H1 (cell line): ENCODE data around the gene PTCHD1. TPM values are rescaled to one million over a fixed set of nuclear protein-coding genes. Genes with fewer than 3 reads are reported as not detected.

Experiments
- CBX8 ChIP-seq: fragments of 300-800, 300-1000 bp; sonication (generic); IDR thresholded peaks from 2 replicates; pipeline ENCODE4 v1.7.1; 2016; ENCODE audit warnings: low read depth, low read length, borderline replicate concordance
- CHD1 ChIP-seq: IDR thresholded peaks from 2 replicates; pipeline ENCODE4 v1.6.1; 2012; ENCODE audit warnings: low read depth, low read length, improper control_type of control experiment
- CHD7 ChIP-seq: fragments of 300-600 bp; sonication (generic); IDR thresholded peaks from 2 replicates; pipeline ENCODE4 v1.7.1; 2012; ENCODE audit warnings: low read length, moderate library complexity, mild to moderate bottlenecking, inconsistent platforms; ENCODE audit not compliant: insufficient replicate concordance
- EP300 ChIP-seq, 2 experiments: IDR thresholded peaks; 1 replicate in 1 of 2; 2 replicates in 1 of 2; pipeline ENCODE4 v1.6.1; 2011 to 2012; ENCODE audit warnings: low read depth in 2 of 2, low read length in 2 of 2, mild to moderate bottlenecking in 2 of 2, borderline replicate concordance in 1 of 2, inconsistent platforms in 1 of 2, moderate library complexity in 1 of 2
- EZH2 ChIP-seq: fragments of 200-600 bp; sonication (generic); IDR thresholded peaks from 2 replicates; pipeline ENCODE4 v1.7.1; 2012; ENCODE audit warnings: low read depth, mild to moderate bottlenecking, moderate library complexity, low read length, inconsistent platforms; ENCODE audit not compliant: severe bottlenecking
- GTF2F1 ChIP-seq: IDR thresholded peaks from 2 replicates; pipeline ENCODE4 v1.6.1; 2012; ENCODE audit warnings: low read depth, low read length, improper control_type of control experiment, borderline replicate concordance
- MAFK ChIP-seq: IDR thresholded peaks from 2 replicates; pipeline ENCODE4 v1.6.1; 2012; ENCODE audit warnings: low read depth, mild to moderate bottlenecking, improper control_type of control experiment, low read length
- SP1 ChIP-seq: IDR thresholded peaks from 2 replicates; pipeline ENCODE4 v1.6.1; 2011; ENCODE audit warnings: low read depth, low read length
- SRF ChIP-seq: IDR thresholded peaks from 2 replicates; pipeline ENCODE4 v1.6.1; 2011; ENCODE audit warnings: mild to moderate bottlenecking, low read depth, low read length, moderate library complexity
- TEAD4 ChIP-seq: IDR thresholded peaks from 2 replicates; pipeline ENCODE4 v1.6.1; 2012; ENCODE audit warnings: low read depth, low read length, inconsistent platforms, mixed read lengths
- USF2 ChIP-seq: IDR thresholded peaks from 2 replicates; pipeline ENCODE4 v1.6.1; 2011; ENCODE audit warnings: low read length, improper control_type of control experiment
- polyA plus RNA-seq, 7 experiments: library from polyadenylated mRNA; depleted of rRNA in 3 of 7; stranded (reverse) in 5 of 7; unstranded in 2 of 7; fragments of >200 nt in 5 of 7; fragments of 200-250 nt in 2 of 7; gene quantifications; 1 replicate in 5 of 7; 2 replicates in 1 of 7; 4 replicates in 1 of 7; pipeline versions ENCODE4 v1.2.1 to v1.2.3, GENCODE V29; 2011 to 2013; ENCODE audit warnings: missing spikeins in 2 of 7, mixed read lengths in 2 of 7
- total RNA-seq: library from RNA; stranded (reverse); fragmentation: NEBNext Ultra II Directional; extraction: Animal tissue kit (Norgen Biotek cat#: 25700); gene quantifications from 2 replicates; pipeline ENCODE4 v1.2.1, GENCODE V29; 2021

Gene PTCHD1
- total and polyA plus RNA-seq, 2 of the 8 experiments (the other 6 are each of a cell fraction or from before 2014, with no cell fraction given), result 0.53 to 2.4 TPM

GRCh38 chrX:23451266-23451665 lies 116.6 kb downstream of the PTCHD1 start (continued):
- TF ChIP-seq CHD7 (no peak), GTF2F1 (no peak), USF2 (no peak), EZH2 (no peak), SP1 (no peak), EP300 (IDR thresholded peaks at IDR 0.05; ENCODE audit: borderline replicate concordance in 1 of 2, low read depth in 2 of 2, low read length in 2 of 2) (no peak), TEAD4 (no peak), CBX8 (no peak), SRF (no peak), CHD1 (no peak), MAFK (no peak)
